ENCODE results near the gene PLXNA4. TPM values are rescaled to one million over a fixed set of nuclear protein-coding genes. Genes with fewer than 3 reads are reported as not detected.

The PLXNA4 gene
- total and polyA plus RNA-seq, 3 donors from 2014 or later: 3.4 to 5.5 (median 3.8) TPM

DNA sequence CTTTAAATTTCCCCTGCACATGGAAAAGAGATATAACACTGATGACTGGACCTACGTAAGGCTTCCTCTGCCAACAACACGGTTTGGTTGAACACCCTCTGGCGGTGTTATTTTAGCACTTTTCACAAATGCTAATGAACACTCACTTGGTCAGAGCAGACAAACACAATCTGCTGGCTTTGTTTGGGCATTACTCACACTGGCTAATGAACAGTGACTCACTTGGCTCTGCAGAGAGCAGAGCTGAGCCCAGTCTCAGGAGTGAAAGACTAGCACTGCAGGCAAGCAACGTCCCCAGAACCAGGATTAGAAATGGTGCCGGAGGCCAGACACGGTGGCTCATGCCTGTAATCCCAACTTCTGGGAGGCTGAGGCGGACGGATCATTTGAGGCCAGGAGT lies 430.8 kb downstream of the PLXNA4 start:
- no peak overlapping the region for H3K27ac ChIP-seq
- WGBS, 2 donors: 87 to 93% methylated on average over 8 of the region's 8 CpGs
- TF ChIP-seq, protein P1, sequence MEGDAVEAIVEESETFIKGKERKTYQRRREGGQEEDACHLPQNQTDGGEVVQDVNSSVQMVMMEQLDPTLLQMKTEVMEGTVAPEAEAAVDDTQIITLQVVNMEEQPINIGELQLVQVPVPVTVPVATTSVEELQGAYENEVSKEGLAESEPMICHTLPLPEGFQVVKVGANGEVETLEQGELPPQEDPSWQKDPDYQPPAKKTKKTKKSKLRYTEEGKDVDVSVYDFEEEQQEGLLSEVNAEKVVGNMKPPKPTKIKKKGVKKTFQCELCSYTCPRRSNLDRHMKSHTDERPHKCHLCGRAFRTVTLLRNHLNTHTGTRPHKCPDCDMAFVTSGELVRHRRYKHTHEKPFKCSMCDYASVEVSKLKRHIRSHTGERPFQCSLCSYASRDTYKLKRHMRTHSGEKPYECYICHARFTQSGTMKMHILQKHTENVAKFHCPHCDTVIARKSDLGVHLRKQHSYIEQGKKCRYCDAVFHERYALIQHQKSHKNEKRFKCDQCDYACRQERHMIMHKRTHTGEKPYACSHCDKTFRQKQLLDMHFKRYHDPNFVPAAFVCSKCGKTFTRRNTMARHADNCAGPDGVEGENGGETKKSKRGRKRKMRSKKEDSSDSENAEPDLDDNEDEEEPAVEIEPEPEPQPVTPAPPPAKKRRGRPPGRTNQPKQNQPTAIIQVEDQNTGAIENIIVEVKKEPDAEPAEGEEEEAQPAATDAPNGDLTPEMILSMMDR (IDR thresholded peaks at IDR 0.05): no peak
- TF ChIP-seq POLR2A (IDR thresholded peaks at IDR 0.05): no peak
- H3K9me3 ChIP-seq: no peaks in the 10 kb centered on the region
- no peaks in the 10 kb centered on the region for H3K4me1 ChIP-seq
- no peak for DNase-seq
- H3K36me3 ChIP-seq (ENCODE audit: low read depth, missing control alignments): no peaks in the 10 kb centered on the region
- intact Hi-C loops (cut with DNase I; ENCODE audit: low total_unique reads): no loop called here
- no peak overlapping the region for H3K4me3 ChIP-seq
- H3K27me3 ChIP-seq: no peaks in the 10 kb centered on the region

DNA sequence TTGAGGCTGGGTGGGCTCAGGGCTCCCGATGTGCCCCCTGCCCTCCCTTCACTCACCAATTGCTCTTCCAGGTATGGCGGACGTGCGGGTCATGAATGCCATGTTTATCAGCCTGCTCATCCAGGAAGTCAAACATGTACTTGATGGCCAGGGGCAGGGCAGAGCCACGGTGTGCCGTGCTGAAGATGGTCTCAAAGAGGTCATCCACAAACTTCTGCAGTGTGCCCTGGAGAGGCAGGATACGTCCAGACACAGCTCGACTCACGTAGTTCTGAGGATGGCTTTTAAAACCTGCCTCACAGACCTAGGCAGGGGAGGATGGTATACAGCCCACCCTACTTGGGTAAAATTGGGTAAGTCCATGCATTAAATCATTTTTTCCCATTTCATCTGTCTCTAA lies 431.2 kb downstream of the PLXNA4 start:
- no peaks in the 10 kb centered on the region for H3K36me3 ChIP-seq (ENCODE audit: low read depth, missing control alignments)
- no peak overlapping the region for H3K27ac ChIP-seq
- 92 to 95% methylated on average over 4 to 9 of the region's 9 CpGs for WGBS, 2 donors
- no peak for DNase-seq
- no peaks in the 10 kb centered on the region for H3K4me1 ChIP-seq
- H3K9me3 ChIP-seq: no peaks in the 10 kb centered on the region
- TF ChIP-seq, protein P1 (IDR thresholded peaks at IDR 0.05): no peak
- no peak for TF ChIP-seq POLR2A (IDR thresholded peaks at IDR 0.05)
- H3K4me3 ChIP-seq: no peak overlapping the region
- H3K27me3 ChIP-seq: no peaks in the 10 kb centered on the region
- intact Hi-C loops (cut with DNase I; ENCODE audit: low total_unique reads): no loop called here

DNA sequence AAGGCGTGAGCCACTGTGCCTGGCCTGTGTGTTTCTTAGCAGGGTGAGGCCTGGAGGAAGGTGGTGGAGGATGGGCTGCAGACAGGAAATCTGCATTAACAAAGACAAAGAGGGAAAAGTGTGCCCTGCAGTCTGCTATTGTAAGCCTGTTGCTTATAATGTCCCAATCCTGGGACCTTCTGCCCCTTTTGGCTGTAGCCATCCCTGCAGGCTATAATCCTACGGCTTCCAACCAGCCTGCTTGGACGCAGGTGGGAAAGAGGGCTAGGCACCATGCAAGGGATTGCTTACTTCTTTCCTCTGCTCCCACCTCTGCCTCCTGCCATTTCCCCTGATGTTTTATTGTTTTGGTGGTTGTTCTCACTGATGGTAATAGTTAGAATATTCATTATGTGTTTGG lies 434.3 kb downstream of the PLXNA4 start:
- 89 to 96% methylated on average over 3 of the region's 3 CpGs for WGBS, 2 donors
- no peak for TF ChIP-seq POLR2A (IDR thresholded peaks at IDR 0.05)
- TF ChIP-seq, protein P1 (IDR thresholded peaks at IDR 0.05): no peak
- no peak for DNase-seq
- H3K36me3 ChIP-seq (ENCODE audit: low read depth, missing control alignments): no peaks in the 10 kb centered on the region
- H3K27me3 ChIP-seq: no peaks in the 10 kb centered on the region
- no peak overlapping the region for H3K27ac ChIP-seq
- H3K9me3 ChIP-seq: no peaks in the 10 kb centered on the region
- H3K4me1 ChIP-seq: no peaks in the 10 kb centered on the region
- intact Hi-C loops (cut with DNase I; ENCODE audit: low total_unique reads): no loop called here
- no peak overlapping the region for H3K4me3 ChIP-seq

DNA sequence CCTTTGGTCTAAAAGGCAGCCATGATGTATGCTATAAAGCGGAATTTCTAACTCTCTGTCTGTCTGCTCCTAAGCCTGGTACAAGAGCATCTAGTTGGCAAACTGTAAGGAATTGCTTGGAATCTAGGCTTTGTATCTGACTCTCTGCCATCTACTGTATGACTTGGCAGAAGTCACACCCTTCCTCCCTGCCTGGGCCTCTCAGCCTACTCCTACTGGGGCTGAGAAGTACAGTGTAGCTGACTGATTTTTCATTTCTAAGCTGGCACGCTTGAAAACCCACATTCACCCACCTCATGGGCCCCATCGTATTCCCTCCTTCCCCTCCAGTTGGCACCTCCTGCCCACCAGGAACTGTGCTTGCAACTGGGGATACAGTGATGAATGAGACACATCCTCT lies 435.2 kb downstream of the PLXNA4 start:
- 65 to 80% methylated on average over 3 of the region's 3 CpGs for WGBS, 2 donors
- no peaks in the 10 kb centered on the region for H3K4me1 ChIP-seq
- no peaks in the 10 kb centered on the region for H3K36me3 ChIP-seq (ENCODE audit: low read depth, missing control alignments)
- no peak overlapping the region for H3K27ac ChIP-seq
- TF ChIP-seq POLR2A (IDR thresholded peaks at IDR 0.05): no peak
- TF ChIP-seq, protein P1 (IDR thresholded peaks at IDR 0.05): no peak
- no peaks in the 10 kb centered on the region for H3K9me3 ChIP-seq
- H3K27me3 ChIP-seq: no peaks in the 10 kb centered on the region
- intact Hi-C loops (cut with DNase I; ENCODE audit: low total_unique reads): no loop called here
- no peak for DNase-seq
- no peak overlapping the region for H3K4me3 ChIP-seq

DNA sequence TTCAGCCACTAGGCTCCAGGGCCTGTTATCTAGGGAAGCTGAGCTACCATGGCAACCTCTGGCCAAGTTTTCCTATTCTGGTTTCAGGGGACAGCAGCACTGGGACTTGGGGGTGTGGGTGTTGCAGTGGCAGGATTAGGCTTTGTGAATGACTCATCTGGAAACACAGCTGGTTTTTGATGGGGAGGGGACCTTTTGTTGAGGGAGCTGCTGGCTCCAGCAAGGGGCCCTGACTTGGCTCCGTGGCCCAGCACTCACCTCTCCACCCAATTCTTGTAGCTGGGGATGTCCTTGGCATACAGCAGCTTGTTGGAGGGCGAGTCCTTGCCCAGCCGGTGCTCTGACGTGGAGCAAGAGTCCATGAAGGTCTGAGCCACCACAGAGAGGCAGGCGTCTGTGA lies 435.9 kb downstream of the PLXNA4 start:
- H3K27ac ChIP-seq: no peak overlapping the region
- WGBS, 2 donors: 85 to 96% methylated on average over 5 of the region's 5 CpGs
- H3K9me3 ChIP-seq: no peaks in the 10 kb centered on the region
- no peaks in the 10 kb centered on the region for H3K27me3 ChIP-seq
- H3K4me1 ChIP-seq: no peaks in the 10 kb centered on the region
- no peak overlapping the region for H3K4me3 ChIP-seq
- DNase-seq: no peak
- no peaks in the 10 kb centered on the region for H3K36me3 ChIP-seq (ENCODE audit: low read depth, missing control alignments)
- TF ChIP-seq, protein P1 (IDR thresholded peaks at IDR 0.05): no peak
- TF ChIP-seq POLR2A (IDR thresholded peaks at IDR 0.05): no peak
- intact Hi-C loops (cut with DNase I; ENCODE audit: low total_unique reads): no loop called here
